GM23248 (cell line): ENCODE data around the gene EMP3. TPM values are rescaled to one million over a fixed set of nuclear protein-coding genes. Genes with fewer than 3 reads are reported as not detected.
"Not testable (repeated sequence)": the region's sequence is repeated elsewhere in the genome, so short reads cannot be mapped to it uniquely, and the experiment has no call there.

Experiments
- DNase-seq: peaks from one replicate; pipeline ENCODE4 v3.0.0-alpha.2; 2015
- H2AFZ ChIP-seq: fragments of 200-600 bp; sonication (generic); 2 replicates; pipeline ENCODE4 v1.6.1; 2016; ENCODE audit warnings: antibody characterized with exemption
- H3F3A ChIP-seq: fragments of 200-600 bp; sonication (generic); 2 replicates; pipeline ENCODE4 v1.6.1; 2016; ENCODE audit warnings: mild to moderate bottlenecking, antibody characterized with exemption, mixed run types; ENCODE audit not compliant: insufficient read depth
- H3K27ac ChIP-seq: fragments of 200-600 bp; sonication (generic); 2 replicates; pipeline ENCODE4 v1.5.1; 2016; ENCODE audit warnings: mild to moderate bottlenecking
- H3K27me3 ChIP-seq: fragments of 200-600 bp; sonication (generic); replicated peaks from 2 replicates; pipeline ENCODE4 v1.6.1; 2016; ENCODE audit warnings: mild to moderate bottlenecking; ENCODE audit not compliant: insufficient read depth
- H3K36me3 ChIP-seq: fragments of 200-600 bp; sonication (generic); 2 replicates; pipeline ENCODE4 v1.6.1; 2016; ENCODE audit warnings: low read depth, mild to moderate bottlenecking
- H3K4me1 ChIP-seq: fragments of 200-600 bp; sonication (generic); 2 replicates; pipeline ENCODE4 v1.6.1; 2016; ENCODE audit warnings: mild to moderate bottlenecking; ENCODE audit not compliant: insufficient read depth
- H3K4me2 ChIP-seq: fragments of 200-600 bp; sonication (generic); one replicate; pipeline ENCODE4 v1.6.1; 2016; ENCODE audit warnings: mild to moderate bottlenecking; ENCODE audit not compliant: unreplicated experiment
- H3K4me3 ChIP-seq: fragments of 200-600 bp; sonication (generic); 2 replicates; pipeline ENCODE4 v1.5.1; 2016; ENCODE audit warnings: mild to moderate bottlenecking
- H3K79me2 ChIP-seq: fragments of 200-600 bp; sonication (generic); 2 replicates; pipeline ENCODE4 v1.6.1; 2016; ENCODE audit warnings: mild to moderate bottlenecking; ENCODE audit not compliant: insufficient read depth
- H3K9ac ChIP-seq: fragments of 200-600 bp; sonication (generic); 2 replicates; pipeline ENCODE4 v1.6.1; 2016; ENCODE audit warnings: mild to moderate bottlenecking
- H3K9me2 ChIP-seq: fragments of 200-600 bp; sonication (generic); 2 replicates; pipeline ENCODE4 v1.6.1; 2016; ENCODE audit warnings: mixed run types, mild to moderate bottlenecking, moderate library complexity; ENCODE audit not compliant: insufficient read depth
- H3K9me3 ChIP-seq: fragments of 200-600 bp; sonication (generic); one replicate; pipeline ENCODE4 v1.6.1; 2017; ENCODE audit warnings: low read depth
- H4K20me1 ChIP-seq: fragments of 200-600 bp; sonication (generic); 2 replicates; pipeline ENCODE4 v1.6.0; 2016; ENCODE audit not compliant: insufficient read depth
- EZH2 ChIP-seq: fragments of 200-600 bp; sonication (generic); IDR thresholded peaks from 2 replicates; pipeline ENCODE4 v1.6.1; 2018; ENCODE audit warnings: antibody characterized with exemption, mild to moderate bottlenecking; ENCODE audit not compliant: insufficient read depth, poor library complexity, severe bottlenecking
- EZH2phosphoT487 ChIP-seq: fragments of 200-600 bp; sonication (generic); IDR thresholded peaks from 2 replicates; pipeline ENCODE4 v1.6.1; 2018; ENCODE audit warnings: antibody characterized with exemption, moderate library complexity, mild to moderate bottlenecking, low read depth; ENCODE audit not compliant: insufficient read depth
- WGBS, 2 experiments: methylation state at CpG; one replicate each; pipeline ENCODE4 v1.1.6; 2015 to 2017; ENCODE audit warnings: low lambda C conversion rate in 2 of 2, low coverage in 1 of 2; ENCODE audit errors: missing lambda C conversion rate in 2 of 2; 5-methylcytosine and 5-hydroxymethylcytosine counted together
- in situ Hi-C: fragments of 300-500 bp; cut with MboI; formaldehyde crosslinking; loops from 2 replicates; pipeline ENCODE4 v1.15.0; 2020
- polyA plus RNA-seq: library from polyadenylated mRNA; unstranded; fragments of >200 nt; fragmentation: Nextera tagmentation; extraction: Ambion mirVana; gene quantifications from 2 replicates; pipeline ENCODE4 v1.2.1, GENCODE V29; 2016
- total RNA-seq: library from RNA; depleted of rRNA; stranded (reverse); fragments of >200 nt; shearing (Covaris generic); gene quantifications from 2 replicates; pipeline ENCODE4 v1.2.3, GENCODE V29; 2014

EMP3 gene
- total and polyA plus RNA-seq, 2 experiments from 2014 or later = 196 to 716 TPM

DNA sequence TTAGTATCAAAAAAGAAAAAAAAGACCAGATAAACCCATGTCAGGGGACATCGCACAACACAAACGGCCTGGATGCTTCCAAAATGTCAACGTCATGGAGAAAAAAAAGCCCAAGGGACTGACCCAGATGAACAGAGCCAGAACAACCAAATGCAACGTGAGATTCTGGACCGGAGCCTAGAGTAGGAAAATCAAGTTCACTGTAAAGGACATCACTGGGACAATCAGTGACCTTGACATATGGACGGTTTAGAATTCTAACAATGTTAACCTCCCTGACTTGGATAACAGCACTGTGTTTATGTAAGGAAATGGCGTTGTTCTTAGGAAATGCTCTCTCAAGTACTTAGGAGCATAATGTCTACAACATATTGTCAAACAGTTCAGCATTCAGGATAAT lies 15.1 kb upstream of the EMP3 start:
- Histone ChIP-seq H3K36me3 (no peaks in the 10 kb centered on the region), H3K27me3 (no peaks in the 10 kb centered on the region), H4K20me1 (no peaks in the 10 kb centered on the region), H3K9me2 (no peaks in the 10 kb centered on the region), H3F3A (no peaks in the 10 kb centered on the region), H3K4me3 (no peak overlapping the region), H3K9me3 (no peaks in the 10 kb centered on the region), H3K9ac (no peak overlapping the region), H3K79me2 (no peaks in the 10 kb centered on the region), H2AFZ (no peak overlapping the region), H3K4me1 (no peaks in the 10 kb centered on the region), H3K27ac (no peak overlapping the region), H3K4me2 (no peak overlapping the region)
- DNase-seq = no peak
- WGBS, 2 experiments = 85 to 89% methylated on average over 7 of the region's 7 CpGs
- in situ Hi-C loops = no loop called here
- TF ChIP-seq EZH2 (no peak), EZH2phosphoT487 (no peak)

- H3K4me1 ChIP-seq = no peaks in the 10 kb centered on the region
- H3K4me2 ChIP-seq = no peak overlapping the region
- H3K9me2 ChIP-seq = no peaks in the 10 kb centered on the region
- H3K9ac ChIP-seq = no peak overlapping the region
- no peak overlapping the region for H3K4me3 ChIP-seq
- H3K36me3 ChIP-seq = no peaks in the 10 kb centered on the region
- H3K27ac ChIP-seq = no peak overlapping the region
- no peaks in the 10 kb centered on the region for H3K9me3 ChIP-seq
- H3F3A ChIP-seq = no peaks in the 10 kb centered on the region
- H3K27me3 ChIP-seq = no peaks in the 10 kb centered on the region
- 93 to 95% methylated on average over 11 of the region's 11 CpGs for WGBS, 2 experiments
- in situ Hi-C loops = no loop called here
- no peaks in the 10 kb centered on the region for H4K20me1 ChIP-seq
- H2AFZ ChIP-seq = no peak overlapping the region
- no peaks in the 10 kb centered on the region for H3K79me2 ChIP-seq
- TF ChIP-seq EZH2phosphoT487 (no peak), EZH2 (no peak)
- DNase-seq = no peak
Measured at GRCh38 chr19:48311384-48311783, 14.0 kb upstream of the EMP3 start.

GRCh38 chr19:48315712-48316111 lies 9.6 kb upstream of the EMP3 start:
- no peaks in the 10 kb centered on the region for H3K9me3 ChIP-seq
- WGBS, 2 experiments = 65% methylated on average over 7 of the region's 7 CpGs
- in situ Hi-C loops = no loop called here

DNA sequence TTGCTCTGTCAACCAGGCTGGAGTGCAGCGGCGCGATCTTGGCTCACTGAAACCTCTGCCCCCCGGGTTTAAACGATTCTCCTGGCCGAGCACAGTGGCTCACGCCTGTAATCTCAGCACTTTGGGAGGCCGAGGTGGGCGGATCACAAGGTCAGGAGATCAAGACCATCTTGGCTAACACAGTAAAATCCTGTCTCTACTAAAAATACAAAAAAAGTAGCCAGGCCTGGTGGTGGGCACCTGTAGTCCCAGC lies 7.7 kb upstream of the EMP3 start:
- H3K27ac ChIP-seq, H2AFZ ChIP-seq, H3K27me3 ChIP-seq, in situ Hi-C loops, H3K9ac ChIP-seq, H3K4me3 ChIP-seq, H3K4me1 ChIP-seq, H3K9me3 ChIP-seq, H3K4me2 ChIP-seq, H3K9me2 ChIP-seq, H4K20me1 ChIP-seq, DNase-seq, H3K79me2 ChIP-seq, H3K36me3 ChIP-seq: not testable (repeated sequence)
- H3F3A ChIP-seq = peaks cover 14% of the 10 kb centered on the region
- WGBS, 2 experiments = 66 to 71% methylated on average over 9 of the region's 9 CpGs

More at GRCh38 chr19:48315712-48316111, 9.6 kb upstream of the EMP3 start:
- H3K27ac ChIP-seq = no peak overlapping the region
- H3K4me2 ChIP-seq = no peak overlapping the region
- H3K9me2 ChIP-seq = no peaks in the 10 kb centered on the region
- H4K20me1 ChIP-seq = no peaks in the 10 kb centered on the region
- H3K79me2 ChIP-seq = no peaks in the 10 kb centered on the region
- H3K4me3 ChIP-seq = no peak overlapping the region
- no peak for DNase-seq
- no peak for TF ChIP-seq EZH2phosphoT487
- no peak for TF ChIP-seq EZH2
- H3K9ac ChIP-seq = no peak overlapping the region
- H2AFZ ChIP-seq = no peak overlapping the region
- no peaks in the 10 kb centered on the region for H3K4me1 ChIP-seq
- H3F3A ChIP-seq = peaks cover 6% of the 10 kb centered on the region; the same call in 1 of the 2 replicates
- no peaks in the 10 kb centered on the region for H3K36me3 ChIP-seq
- H3K27me3 ChIP-seq = no peaks in the 10 kb centered on the region

DNA sequence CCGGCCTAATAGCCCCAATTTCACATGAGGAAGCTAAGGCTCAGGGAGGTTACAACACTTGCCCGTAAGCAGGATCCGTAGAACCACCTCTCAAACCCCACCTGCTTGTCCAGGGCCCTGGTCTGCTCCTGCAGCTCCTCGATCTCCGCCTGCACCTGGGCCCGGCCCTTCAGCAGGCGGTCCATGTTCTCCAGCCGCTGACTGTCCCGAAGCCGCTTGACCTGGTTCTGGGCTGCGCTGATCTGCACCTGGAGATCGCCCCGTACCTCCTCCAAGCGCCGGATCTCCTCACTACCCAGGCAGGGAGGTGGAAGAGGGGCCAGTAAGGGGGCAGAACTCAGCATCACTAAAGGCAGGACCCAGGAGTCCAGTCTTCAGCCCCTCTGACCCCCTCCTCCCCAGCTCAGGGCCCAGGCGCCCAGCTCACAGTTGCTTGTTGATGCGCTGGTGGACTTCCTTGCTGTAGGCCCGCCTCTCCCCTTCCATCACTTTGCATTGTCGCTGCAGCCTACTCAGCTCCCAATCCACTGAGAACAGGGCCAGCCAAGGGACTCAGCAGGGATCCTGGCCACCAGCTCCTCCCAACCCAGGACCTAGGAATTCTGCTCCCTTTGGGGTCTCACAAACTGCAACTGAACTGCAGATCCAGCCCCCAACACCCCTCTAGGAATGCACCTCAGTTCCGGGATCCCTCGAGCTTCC lies 6.9 kb upstream of the EMP3 start:
- Histone ChIP-seq H3K9me2 (no peaks in the 10 kb centered on the region), H3K9me3 (no peaks in the 10 kb centered on the region), H3K27me3 (no peaks in the 10 kb centered on the region), H3K4me3 (no peak overlapping the region), H3K4me2 (no peak overlapping the region), H4K20me1 (no peaks in the 10 kb centered on the region), H3K36me3 (no peaks in the 10 kb centered on the region), H3F3A (peaks cover 17% of the 10 kb centered on the region), H3K9ac (no peak overlapping the region), H3K79me2 (no peaks in the 10 kb centered on the region), H2AFZ (no peak overlapping the region), H3K4me1 (peaks cover 12% of the 10 kb centered on the region), H3K27ac (no peak overlapping the region)
- DNase-seq = no peak
- in situ Hi-C loops = no loop called here
- no peak for TF ChIP-seq EZH2phosphoT487
- TF ChIP-seq EZH2 = no peak
- WGBS, 2 experiments = 92 to 94% methylated on average over 21 of the region's 21 CpGs
